K562 (cell line): ENCODE data around the gene FAM219B. TPM values are rescaled to one million over a fixed set of nuclear protein-coding genes. Genes with fewer than 3 reads are reported as not detected.

Experiments
- ATAC-seq: fragments of 200-7000 bp; cut with Tn5 transposase; 3 replicates; pipeline ENCODE4 v1.9.1; 2020; ENCODE audit warnings: moderate library complexity
- BruUV-seq: library from RNA; stranded (reverse); fragments of 400-500 nt; replicated peaks from 2 replicates; lab custom pipeline; 2021; lab: Mats Ljungman, UMichigan
- CTCF ChIA-PET: fragments of 300-600 bp; formaldehyde crosslinking; extraction: SDS; loops from one replicate; lab custom pipeline; 2021; ENCODE audit warnings: low intra/inter-chr PET ratio; lab: Yijun Ruan, JAX
- POLR2A ChIA-PET: fragments of 300-600, 350-650 bp; sonication (Branson Sonifier 250); formaldehyde crosslinking; extraction: SDS; loops from one replicate; lab custom pipeline; 2021; ENCODE audit warnings: antibody characterized with exemption, inconsistent platforms; lab: Yijun Ruan, JAX
- DNase-seq, 4 experiments: peaks; one replicate each; pipeline versions ENCODE4 v3.0.0 to v3.0.0-alpha.2; 2011 to 2018; ENCODE audit warnings: low spot score in 3 of 4, mixed read lengths in 3 of 4; ENCODE audit errors: extremely low read depth in 1 of 4
- FAIRE-seq: peaks from 2 replicates; lab custom pipeline; 2011; peaks lifted over from hg19 to GRCh38; lab: Jason Lieb, UNC
- H2AFZ ChIP-seq: 2 replicates; pipeline ENCODE4 v1.6.0; 2011; ENCODE audit warnings: low read depth, low read length, control low read depth, inconsistent platforms
- H3K27ac ChIP-seq: fragments of 200-600 bp; 3 replicates; pipeline ENCODE4 v1.8.0; 2011; ENCODE audit warnings: low read depth, mild to moderate bottlenecking, control low read depth, inconsistent platforms, low read length, moderate library complexity, mixed read lengths; ENCODE audit errors: extremely low read depth
- H3K27me3 ChIP-seq, 2 experiments: fragments of 300-600 bp in 1 of 2; 2 replicates in 1 of 2; 3 replicates in 1 of 2; pipeline versions ENCODE4 v1.6.0 to v1.8.0; 2011; ENCODE audit warnings: inconsistent platforms in 2 of 2, low read length in 2 of 2, mild to moderate bottlenecking in 1 of 2, mixed read lengths in 1 of 2, moderate library complexity in 1 of 2; ENCODE audit not compliant: control insufficient read depth in 2 of 2, insufficient read depth in 2 of 2
- H3K36me3 ChIP-seq: fragments of 300-600 bp; 3 replicates; pipeline ENCODE4 v1.8.0; 2011; ENCODE audit warnings: mild to moderate bottlenecking, low read length, inconsistent platforms; ENCODE audit not compliant: control insufficient read depth, insufficient read depth
- H3K4me1 ChIP-seq, 2 experiments: fragments of 200-600 bp in 1 of 2; replicated peaks in 1 of 2; 2 replicates in 1 of 2; 3 replicates in 1 of 2; pipeline versions ENCODE4 v1.5.1 to v1.8.0; 2011; ENCODE audit warnings: inconsistent platforms in 2 of 2, low read length in 2 of 2, mild to moderate bottlenecking in 1 of 2, mixed read lengths in 1 of 2, moderate library complexity in 1 of 2; ENCODE audit not compliant: control insufficient read depth in 2 of 2, insufficient read depth in 2 of 2
- H3K4me2 ChIP-seq: 2 replicates; pipeline ENCODE4 v1.6.1; 2011; ENCODE audit warnings: low read length, control low read depth, inconsistent platforms, mixed read lengths; ENCODE audit not compliant: insufficient read depth
- H3K4me3 ChIP-seq: fragments of 200-600 bp; sonication (generic), shearing (Covaris generic); 2 replicates; pipeline ENCODE4 v1.5.1; 2016; ENCODE audit warnings: control low read depth, inconsistent platforms
- H3K79me2 ChIP-seq: fragments of 200-600 bp; 3 replicates; pipeline ENCODE4 v1.8.0; 2011; ENCODE audit warnings: low read length, inconsistent platforms; ENCODE audit not compliant: control insufficient read depth, insufficient read depth
- H3K9ac ChIP-seq, 2 experiments: 2 replicates each; pipeline versions ENCODE4 v1.6.0 to v1.6.1; 2011; ENCODE audit warnings: low read depth in 2 of 2, low read length in 2 of 2, control low read depth in 1 of 2, inconsistent platforms in 1 of 2, mild to moderate bottlenecking in 1 of 2, mixed read lengths in 1 of 2; ENCODE audit not compliant: insufficient read depth in 1 of 2
- H3K9me1 ChIP-seq: one replicate; pipeline ENCODE4 v1.6.0; 2011; ENCODE audit warnings: inconsistent platforms, mild to moderate bottlenecking, low read length, moderate library complexity; ENCODE audit not compliant: control insufficient read depth, insufficient read depth
- H3K9me3 ChIP-seq: replicated peaks from 2 replicates; pipeline ENCODE4 v1.5.1; 2011; ENCODE audit warnings: low read depth, low read length, inconsistent platforms; ENCODE audit not compliant: control insufficient read depth, insufficient read depth
- H4K20me1 ChIP-seq: replicated peaks from 2 replicates; pipeline ENCODE4 v1.6.1; 2011; ENCODE audit warnings: low read length, inconsistent platforms, mixed read lengths; ENCODE audit not compliant: control insufficient read depth, insufficient read depth
- ERF ChIP-seq: fragments of 450-650 bp; formaldehyde crosslinking; IDR thresholded peaks from 2 replicates; pipeline ENCODE4 v1.4.0; 2020; ENCODE audit warnings: mild to moderate bottlenecking, mixed read lengths
- POLR3G ChIP-seq: IDR thresholded peaks from 2 replicates; pipeline ENCODE4 v1.6.1; 2011; ENCODE audit not compliant: insufficient read length, insufficient replicate concordance; ENCODE audit errors: extremely low read depth
- YBX1 ChIP-seq: fragments of 450-650 bp; IDR thresholded peaks from 2 replicates; pipeline ENCODE4 v1.7.1; 2016; ENCODE audit warnings: mild to moderate bottlenecking
- WGBS: fragments of 100-300 bp; shearing (Covaris generic); methylation state at CpG from one replicate; pipeline ENCODE4 v1.1.6; 2016; ENCODE audit warnings: low coverage, mixed read lengths; ENCODE audit not compliant: insufficient coverage; ENCODE audit errors: missing lambda C conversion rate; 5-methylcytosine and 5-hydroxymethylcytosine counted together
- in situ Hi-C: fragments of 300-500 bp; cut with MboI; formaldehyde crosslinking; loops from 4 replicates; pipeline ENCODE4 v1.15.0; 2018; ENCODE audit warnings: inconsistent platforms, mixed read lengths
- intact Hi-C: fragments of 100-400 bp; cut with micrococcal nuclease; formaldehyde crosslinking; loops from 2 replicates; pipeline ENCODE4 v1.14.2; 2022
- polyA plus RNA-seq, 8 experiments: library from polyadenylated mRNA; depleted of rRNA in 4 of 8; stranded (reverse) in 5 of 8; unstranded in 3 of 8; fragments of >200 nt; fragmentation: Nextera tagmentation in 2 of 8; fragmentation: Illumina TruSeq in 1 of 8; extraction: Ambion mirVana in 2 of 8; extraction: Trizol in 1 of 8; gene quantifications; 2 replicates each; pipeline versions ENCODE4 v1.2.1 to v1.2.3, GENCODE V29; 2011 to 2014; ENCODE audit warnings: inconsistent platforms in 1 of 8, missing spikeins in 1 of 8
- total RNA-seq, 7 experiments: library from RNA; depleted of rRNA in 6 of 7; stranded (reverse); fragments of >200 nt in 6 of 7; fragmentation: Illumina TruSeq in 2 of 7; extraction: Trizol in 2 of 7; gene quantifications; 2 replicates each; pipeline versions ENCODE4 v1.2.1 to v1.2.3, GENCODE V29; 2011 to 2021; ENCODE audit warnings: low replicate concordance in 1 of 7
- TF ChIP-seq, protein P1 (sequence below), 2 experiments: fragments of 450-650 bp in 1 of 2; IDR thresholded peaks; 2 replicates each; pipeline ENCODE4 v1.6.1; 2011 to 2017; ENCODE audit warnings: low read depth in 2 of 2, antibody characterized with exemption in 1 of 2, borderline replicate concordance in 1 of 2, low read length in 1 of 2, mild to moderate bottlenecking in 1 of 2, mixed read lengths in 1 of 2; ENCODE audit not compliant: control insufficient read depth in 1 of 2
- TF ChIP-seq, protein P2 (sequence below): fragments of 200-600 bp; sonication (generic); IDR thresholded peaks from one replicate; pipeline ENCODE4 v1.6.1; 2012; ENCODE audit warnings: mild to moderate bottlenecking, low read depth, low read length, inconsistent platforms

The FAM219B gene
- total and polyA plus RNA-seq, 9 of the 15 experiments (the other 6 are each of a cell fraction or from before 2014, with no cell fraction given) = 6.8 to 50.4 (median 29.4) TPM

DNA sequence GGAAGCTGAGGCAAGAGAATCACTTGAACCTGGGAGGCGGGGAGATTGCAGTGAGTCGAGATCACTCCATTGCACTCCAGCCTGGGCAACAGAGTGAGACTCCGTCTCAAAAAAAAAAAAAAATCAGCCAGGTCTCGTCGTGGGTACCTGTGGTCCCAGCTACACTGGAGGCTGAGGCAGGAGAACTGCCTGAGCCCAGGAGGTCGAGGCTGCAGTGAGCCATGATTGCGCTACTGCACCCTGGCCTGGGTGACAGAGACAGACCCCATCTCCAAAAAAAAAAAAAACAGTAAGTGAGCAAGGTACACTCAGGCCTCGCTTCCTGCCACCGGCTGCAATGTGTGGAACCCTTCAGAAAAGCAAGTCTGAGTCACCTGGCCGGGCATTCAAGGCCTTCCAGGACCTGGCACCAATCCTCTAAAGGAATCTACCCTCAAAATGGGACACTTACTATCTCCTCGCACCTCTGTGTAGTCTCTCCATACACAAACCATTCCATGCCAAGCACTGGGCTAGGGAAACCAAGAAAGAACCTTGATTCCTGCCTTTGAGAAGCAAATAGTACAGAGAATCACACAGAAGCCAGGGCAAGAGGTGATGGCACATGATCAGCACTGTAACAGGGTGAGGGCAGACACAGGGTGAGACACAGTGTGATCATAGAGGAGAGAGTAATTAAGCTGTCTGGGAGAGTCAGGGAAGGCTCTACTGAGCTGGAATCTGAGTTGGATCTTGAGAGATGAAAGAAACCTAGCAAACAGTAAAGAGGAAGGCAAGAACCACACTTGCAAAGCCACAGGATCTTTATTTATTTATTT is 43.2 kb downstream of the FAM219B start:
- no peak for TF ChIP-seq POLR3G
- TF ChIP-seq, protein P1, sequence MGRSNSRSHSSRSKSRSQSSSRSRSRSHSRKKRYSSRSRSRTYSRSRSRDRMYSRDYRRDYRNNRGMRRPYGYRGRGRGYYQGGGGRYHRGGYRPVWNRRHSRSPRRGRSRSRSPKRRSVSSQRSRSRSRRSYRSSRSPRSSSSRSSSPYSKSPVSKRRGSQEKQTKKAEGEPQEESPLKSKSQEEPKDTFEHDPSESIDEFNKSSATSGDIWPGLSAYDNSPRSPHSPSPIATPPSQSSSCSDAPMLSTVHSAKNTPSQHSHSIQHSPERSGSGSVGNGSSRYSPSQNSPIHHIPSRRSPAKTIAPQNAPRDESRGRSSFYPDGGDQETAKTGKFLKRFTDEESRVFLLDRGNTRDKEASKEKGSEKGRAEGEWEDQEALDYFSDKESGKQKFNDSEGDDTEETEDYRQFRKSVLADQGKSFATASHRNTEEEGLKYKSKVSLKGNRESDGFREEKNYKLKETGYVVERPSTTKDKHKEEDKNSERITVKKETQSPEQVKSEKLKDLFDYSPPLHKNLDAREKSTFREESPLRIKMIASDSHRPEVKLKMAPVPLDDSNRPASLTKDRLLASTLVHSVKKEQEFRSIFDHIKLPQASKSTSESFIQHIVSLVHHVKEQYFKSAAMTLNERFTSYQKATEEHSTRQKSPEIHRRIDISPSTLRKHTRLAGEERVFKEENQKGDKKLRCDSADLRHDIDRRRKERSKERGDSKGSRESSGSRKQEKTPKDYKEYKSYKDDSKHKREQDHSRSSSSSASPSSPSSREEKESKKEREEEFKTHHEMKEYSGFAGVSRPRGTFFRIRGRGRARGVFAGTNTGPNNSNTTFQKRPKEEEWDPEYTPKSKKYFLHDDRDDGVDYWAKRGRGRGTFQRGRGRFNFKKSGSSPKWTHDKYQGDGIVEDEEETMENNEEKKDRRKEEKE (IDR thresholded peaks at IDR 0.05; ENCODE audit: borderline replicate concordance in 1 of 2, control insufficient read depth in 1 of 2, low read depth in 2 of 2, low read length in 1 of 2) = no peak
- TF ChIP-seq, protein P2, sequence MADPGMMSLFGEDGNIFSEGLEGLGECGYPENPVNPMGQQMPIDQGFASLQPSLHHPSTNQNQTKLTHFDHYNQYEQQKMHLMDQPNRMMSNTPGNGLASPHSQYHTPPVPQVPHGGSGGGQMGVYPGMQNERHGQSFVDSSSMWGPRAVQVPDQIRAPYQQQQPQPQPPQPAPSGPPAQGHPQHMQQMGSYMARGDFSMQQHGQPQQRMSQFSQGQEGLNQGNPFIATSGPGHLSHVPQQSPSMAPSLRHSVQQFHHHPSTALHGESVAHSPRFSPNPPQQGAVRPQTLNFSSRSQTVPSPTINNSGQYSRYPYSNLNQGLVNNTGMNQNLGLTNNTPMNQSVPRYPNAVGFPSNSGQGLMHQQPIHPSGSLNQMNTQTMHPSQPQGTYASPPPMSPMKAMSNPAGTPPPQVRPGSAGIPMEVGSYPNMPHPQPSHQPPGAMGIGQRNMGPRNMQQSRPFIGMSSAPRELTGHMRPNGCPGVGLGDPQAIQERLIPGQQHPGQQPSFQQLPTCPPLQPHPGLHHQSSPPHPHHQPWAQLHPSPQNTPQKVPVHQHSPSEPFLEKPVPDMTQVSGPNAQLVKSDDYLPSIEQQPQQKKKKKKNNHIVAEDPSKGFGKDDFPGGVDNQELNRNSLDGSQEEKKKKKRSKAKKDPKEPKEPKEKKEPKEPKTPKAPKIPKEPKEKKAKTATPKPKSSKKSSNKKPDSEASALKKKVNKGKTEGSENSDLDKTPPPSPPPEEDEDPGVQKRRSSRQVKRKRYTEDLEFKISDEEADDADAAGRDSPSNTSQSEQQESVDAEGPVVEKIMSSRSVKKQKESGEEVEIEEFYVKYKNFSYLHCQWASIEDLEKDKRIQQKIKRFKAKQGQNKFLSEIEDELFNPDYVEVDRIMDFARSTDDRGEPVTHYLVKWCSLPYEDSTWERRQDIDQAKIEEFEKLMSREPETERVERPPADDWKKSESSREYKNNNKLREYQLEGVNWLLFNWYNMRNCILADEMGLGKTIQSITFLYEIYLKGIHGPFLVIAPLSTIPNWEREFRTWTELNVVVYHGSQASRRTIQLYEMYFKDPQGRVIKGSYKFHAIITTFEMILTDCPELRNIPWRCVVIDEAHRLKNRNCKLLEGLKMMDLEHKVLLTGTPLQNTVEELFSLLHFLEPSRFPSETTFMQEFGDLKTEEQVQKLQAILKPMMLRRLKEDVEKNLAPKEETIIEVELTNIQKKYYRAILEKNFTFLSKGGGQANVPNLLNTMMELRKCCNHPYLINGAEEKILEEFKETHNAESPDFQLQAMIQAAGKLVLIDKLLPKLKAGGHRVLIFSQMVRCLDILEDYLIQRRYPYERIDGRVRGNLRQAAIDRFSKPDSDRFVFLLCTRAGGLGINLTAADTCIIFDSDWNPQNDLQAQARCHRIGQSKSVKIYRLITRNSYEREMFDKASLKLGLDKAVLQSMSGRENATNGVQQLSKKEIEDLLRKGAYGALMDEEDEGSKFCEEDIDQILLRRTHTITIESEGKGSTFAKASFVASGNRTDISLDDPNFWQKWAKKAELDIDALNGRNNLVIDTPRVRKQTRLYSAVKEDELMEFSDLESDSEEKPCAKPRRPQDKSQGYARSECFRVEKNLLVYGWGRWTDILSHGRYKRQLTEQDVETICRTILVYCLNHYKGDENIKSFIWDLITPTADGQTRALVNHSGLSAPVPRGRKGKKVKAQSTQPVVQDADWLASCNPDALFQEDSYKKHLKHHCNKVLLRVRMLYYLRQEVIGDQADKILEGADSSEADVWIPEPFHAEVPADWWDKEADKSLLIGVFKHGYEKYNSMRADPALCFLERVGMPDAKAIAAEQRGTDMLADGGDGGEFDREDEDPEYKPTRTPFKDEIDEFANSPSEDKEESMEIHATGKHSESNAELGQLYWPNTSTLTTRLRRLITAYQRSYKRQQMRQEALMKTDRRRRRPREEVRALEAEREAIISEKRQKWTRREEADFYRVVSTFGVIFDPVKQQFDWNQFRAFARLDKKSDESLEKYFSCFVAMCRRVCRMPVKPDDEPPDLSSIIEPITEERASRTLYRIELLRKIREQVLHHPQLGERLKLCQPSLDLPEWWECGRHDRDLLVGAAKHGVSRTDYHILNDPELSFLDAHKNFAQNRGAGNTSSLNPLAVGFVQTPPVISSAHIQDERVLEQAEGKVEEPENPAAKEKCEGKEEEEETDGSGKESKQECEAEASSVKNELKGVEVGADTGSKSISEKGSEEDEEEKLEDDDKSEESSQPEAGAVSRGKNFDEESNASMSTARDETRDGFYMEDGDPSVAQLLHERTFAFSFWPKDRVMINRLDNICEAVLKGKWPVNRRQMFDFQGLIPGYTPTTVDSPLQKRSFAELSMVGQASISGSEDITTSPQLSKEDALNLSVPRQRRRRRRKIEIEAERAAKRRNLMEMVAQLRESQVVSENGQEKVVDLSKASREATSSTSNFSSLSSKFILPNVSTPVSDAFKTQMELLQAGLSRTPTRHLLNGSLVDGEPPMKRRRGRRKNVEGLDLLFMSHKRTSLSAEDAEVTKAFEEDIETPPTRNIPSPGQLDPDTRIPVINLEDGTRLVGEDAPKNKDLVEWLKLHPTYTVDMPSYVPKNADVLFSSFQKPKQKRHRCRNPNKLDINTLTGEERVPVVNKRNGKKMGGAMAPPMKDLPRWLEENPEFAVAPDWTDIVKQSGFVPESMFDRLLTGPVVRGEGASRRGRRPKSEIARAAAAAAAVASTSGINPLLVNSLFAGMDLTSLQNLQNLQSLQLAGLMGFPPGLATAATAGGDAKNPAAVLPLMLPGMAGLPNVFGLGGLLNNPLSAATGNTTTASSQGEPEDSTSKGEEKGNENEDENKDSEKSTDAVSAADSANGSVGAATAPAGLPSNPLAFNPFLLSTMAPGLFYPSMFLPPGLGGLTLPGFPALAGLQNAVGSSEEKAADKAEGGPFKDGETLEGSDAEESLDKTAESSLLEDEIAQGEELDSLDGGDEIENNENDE = no peak
- TF ChIP-seq ERF (CRISPR knock-in tag) = no peak
- no peak for TF ChIP-seq YBX1
- in situ Hi-C loops = no loop called here
- Histone ChIP-seq H3K9me1 (peaks cover 7% of the 10 kb centered on the region), H3K27ac (no peak overlapping the region), H3K9ac (no peak overlapping the region; a peak in 1 of 4 replicates), H3K79me2 (peaks cover 38% of the 10 kb centered on the region), H4K20me1 (no peaks in the 10 kb centered on the region), H3K4me3 (no peak overlapping the region), H2AFZ (no peak overlapping the region), H3K27me3 (no peaks in the 10 kb centered on the region), H3K9me3 (no peaks in the 10 kb centered on the region; the same call in 1 of the 2 replicates), H3K4me1 (peaks cover 0 to 5% of the 10 kb centered on the region in 2 experiments; a peak in 1 of 5 replicates), H3K4me2 (no peak overlapping the region), H3K36me3 (peaks cover 24% of the 10 kb centered on the region; the same call in 2 of the 3 replicates)
- no peak for FAIRE-seq
- intact Hi-C loops = no loop called here
- ATAC-seq = no peak
- WGBS = 69% methylated on average over 10 of the region's 11 CpGs
- CTCF ChIA-PET = no interaction called here
- no TSS peak for BruUV-seq
- POLR2A ChIA-PET = interaction anchor here (0.8 to 1.2 kb wide), 3 partner anchors 8 to 139 kb away, joined by 3 to 5 read pairs (median 3); no protein-coding TSS in a partner anchor
- no peak for DNase-seq
